Natural killer cell (primary cell): ENCODE data around the gene PTGIS. TPM values are rescaled to one million over a fixed set of nuclear protein-coding genes. Genes with fewer than 3 reads are reported as not detected.
A peak's percentile ranks its signal among the peaks of the same experiment; 100 is the strongest.

ENCODE experiments used
- ATAC-seq, 3 donors: fragments of 150-1000 bp in 2 of 3; fragments of 200-7000 bp in 1 of 3; cut with Tn5 transposase; 1 replicate in 1 of 3; 2 replicates in 2 of 3; pipeline ENCODE4 v1.10.0; 2021; ENCODE audit warnings: mild to moderate bottlenecking in 2 of 3, moderate library complexity in 2 of 3
- DNase-seq, 2 donors: peaks; one replicate each; pipeline versions ENCODE4 v3.0.0 to v3.0.0-alpha.2; 2013 to 2021; ENCODE audit warnings: mixed read lengths in 1 of 2
- H3K27ac ChIP-seq: one replicate; pipeline ENCODE4 v1.5.1; 2013; ENCODE audit warnings: mild to moderate bottlenecking, low read length
- H3K27me3 ChIP-seq: one replicate; pipeline ENCODE4 v1.6.1; 2013; ENCODE audit warnings: low read length; ENCODE audit not compliant: control insufficient read depth, insufficient read depth
- H3K36me3 ChIP-seq: one replicate; pipeline ENCODE4 v1.6.1; 2013; ENCODE audit warnings: low read length; ENCODE audit not compliant: control insufficient read depth, insufficient read depth
- H3K4me1 ChIP-seq: one replicate; pipeline ENCODE4 v1.6.1; 2013; ENCODE audit warnings: low read length; ENCODE audit not compliant: control insufficient read depth, insufficient read depth
- H3K4me3 ChIP-seq: one replicate; pipeline ENCODE4 v1.5.1; 2013; ENCODE audit warnings: low read length
- H3K9me3 ChIP-seq: one replicate; pipeline ENCODE4 v1.6.1; 2013; ENCODE audit warnings: low read length; ENCODE audit not compliant: control insufficient read depth, insufficient read depth
- H3K27ac Mint-ChIP-seq, 2 donors: one replicate each; pipeline ENCODE4 v1.8.0; 2022; ENCODE audit warnings: mild to moderate bottlenecking in 2 of 2, mixed read lengths in 2 of 2, moderate library complexity in 1 of 2
- H3K27me3 Mint-ChIP-seq, 2 donors: one replicate each; pipeline ENCODE4 v1.8.0; 2022; ENCODE audit warnings: low read depth in 2 of 2, mixed read lengths in 2 of 2
- H3K36me3 Mint-ChIP-seq: one replicate; pipeline ENCODE4 v1.8.0; 2022; ENCODE audit warnings: mixed read lengths
- H3K4me1 Mint-ChIP-seq, 2 donors: one replicate each; pipeline ENCODE4 v1.8.0; 2022; ENCODE audit warnings: mixed read lengths in 2 of 2
- H3K4me3 Mint-ChIP-seq: one replicate; pipeline ENCODE4 v1.8.0; 2022; ENCODE audit warnings: mild to moderate bottlenecking, moderate library complexity, mixed read lengths
- H3K9me3 Mint-ChIP-seq, 2 donors: one replicate each; pipeline ENCODE4 v1.8.0; 2022; ENCODE audit warnings: mixed read lengths in 2 of 2
- CTCF ChIP-seq: fragments of 200-600 bp; IDR thresholded peaks from one replicate; pipeline ENCODE4 v1.8.0; 2022; ENCODE audit warnings: antibody characterized with exemption
- WGBS: methylation state at CpG from one replicate; pipeline ENCODE4 v1.1.7; 2013; ENCODE audit warnings: missing lambda C conversion rate; ENCODE audit not compliant: insufficient coverage; 5-methylcytosine and 5-hydroxymethylcytosine counted together
- intact Hi-C: fragments of 100-400 bp; cut with micrococcal nuclease; formaldehyde crosslinking; loops from one replicate; pipeline ENCODE4 v1.14.2; 2022
- total RNA-seq, 4 donors: library from RNA; stranded (reverse); fragments of 120-200 nt in 1 of 4; gene quantifications; one replicate each; pipeline versions ENCODE4 v1.2.3 to v1.2.4, GENCODE V29; 2013 to 2022

PTGIS gene
- total RNA-seq, 3 donors from 2014 or later (not counting 1 experiment from before 2014, with no cell fraction given) = not detected

DNA sequence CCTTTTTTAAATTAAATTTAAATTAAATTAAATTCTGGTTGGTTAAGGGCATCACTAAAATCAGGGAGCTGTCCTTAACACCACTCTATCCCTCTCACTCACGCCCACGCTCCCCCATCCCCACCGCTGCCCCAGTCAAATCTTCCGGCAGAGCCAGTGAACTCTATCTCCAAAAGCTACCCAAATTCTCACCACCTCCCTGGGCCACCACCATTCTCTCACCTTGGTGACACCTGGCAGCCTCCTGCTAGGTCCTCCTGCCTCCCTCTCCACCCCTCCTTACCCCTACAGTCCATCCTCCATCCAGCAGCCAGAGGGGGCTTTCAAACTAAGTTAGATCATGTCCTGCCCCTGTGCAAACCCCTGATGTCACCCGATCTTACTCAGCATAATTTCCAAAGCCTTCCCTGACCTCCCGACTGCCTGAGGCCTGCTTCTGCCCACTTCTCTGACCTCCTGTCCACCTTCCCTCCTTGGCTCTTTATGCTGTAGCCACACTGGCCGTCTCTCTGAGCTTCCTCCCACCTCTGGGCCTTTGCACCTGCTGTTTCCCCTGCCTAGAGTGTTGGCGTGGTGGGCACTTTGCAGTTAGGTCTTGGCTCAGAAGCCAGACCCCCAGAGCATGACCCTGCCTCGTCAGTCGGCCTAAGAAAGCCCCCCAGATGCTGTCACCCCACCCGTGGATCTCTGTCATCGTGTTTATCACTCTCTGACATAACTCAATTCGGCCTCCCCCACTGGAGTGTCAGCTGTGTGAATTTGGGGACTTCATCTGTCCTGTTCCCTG is 24.7 kb downstream of the PTGIS start:
- Histone ChIP-seq H3K36me3 (no peaks in the 10 kb centered on the region), H3K27me3 (no peaks in the 10 kb centered on the region), H3K4me1 (peaks cover 3% of the 10 kb centered on the region), H3K9me3 (peaks cover 12% of the 10 kb centered on the region), H3K27ac (no peak overlapping the region), H3K4me3 (no peak overlapping the region)
- H3K36me3 Mint-ChIP-seq = no peaks in the 10 kb centered on the region
- no peak overlapping the region for H3K27ac Mint-ChIP-seq
- intact Hi-C loops = no loop called here
- H3K27me3 Mint-ChIP-seq = peaks cover 0 to 10% of the 10 kb centered on the region in 2 donors
- WGBS = 90% methylated on average over 13 of the region's 13 CpGs
- ATAC-seq = no peak
- peaks cover 0 to 3% of the 10 kb centered on the region in 2 donors for H3K9me3 Mint-ChIP-seq
- DNase-seq = no peak
- H3K4me1 Mint-ChIP-seq = peaks cover 0 to 10% of the 10 kb centered on the region in 2 donors
- H3K4me3 Mint-ChIP-seq = no peak overlapping the region
- no peak for TF ChIP-seq CTCF

GRCh38 chr20:49542514-49542991 is 25.4 kb downstream of the PTGIS start:
- WGBS = 90% methylated on average over 4 of the region's 4 CpGs
- no peak for ATAC-seq
- H3K9me3 Mint-ChIP-seq = peaks cover 0 to 3% of the 10 kb centered on the region in 2 donors
- intact Hi-C loops = no loop called here
- TF ChIP-seq CTCF = no peak
- no peak for DNase-seq
- H3K4me3 Mint-ChIP-seq = no peak overlapping the region
- Histone ChIP-seq H3K27me3 (no peaks in the 10 kb centered on the region), H3K4me3 (no peak overlapping the region), H3K4me1 (peaks cover 3% of the 10 kb centered on the region), H3K27ac (no peak overlapping the region), H3K36me3 (no peaks in the 10 kb centered on the region), H3K9me3 (peaks cover 12% of the 10 kb centered on the region)
- peaks cover 0 to 10% of the 10 kb centered on the region in 2 donors for H3K4me1 Mint-ChIP-seq
- H3K36me3 Mint-ChIP-seq = no peaks in the 10 kb centered on the region
- H3K27me3 Mint-ChIP-seq = peaks cover 0 to 10% of the 10 kb centered on the region in 2 donors
- H3K27ac Mint-ChIP-seq = no peak overlapping the region

- Mint-ChIP-seq H3K27me3 (peaks cover 0 to 10% of the 10 kb centered on the region in 2 donors), H3K4me1 (peaks cover 0 to 10% of the 10 kb centered on the region in 2 donors), H3K36me3 (no peaks in the 10 kb centered on the region), H3K27ac (no peak overlapping the region), H3K4me3 (no peak overlapping the region), H3K9me3 (peaks cover 0 to 3% of the 10 kb centered on the region in 2 donors)
- peak; percentile 82 for TF ChIP-seq CTCF
- DNase-seq = peak; percentile 47 to 81
- peaks cover 3% of the 10 kb centered on the region for H3K4me1 ChIP-seq
- WGBS = 62% methylated on average over 18 of the region's 18 CpGs
- intact Hi-C loops = loop anchor here (1.0 kb wide), 2 partner anchors 67 to 386 kb away; no protein-coding TSS in a partner anchor
- no peak overlapping the region for H3K27ac ChIP-seq
- ATAC-seq = peak; percentile 55 to 79 (median 73)
- H3K27me3 ChIP-seq = no peaks in the 10 kb centered on the region
- H3K9me3 ChIP-seq = peaks cover 12% of the 10 kb centered on the region
- no peak overlapping the region for H3K4me3 ChIP-seq
- H3K36me3 ChIP-seq = no peaks in the 10 kb centered on the region
Measured at GRCh38 chr20:49541733-49542513, 26.0 kb downstream of the PTGIS start.
